ENCODE data around the gene PIP4K2B. TPM values are rescaled to one million over a fixed set of nuclear protein-coding genes. Genes with fewer than 3 reads are reported as not detected.

The PIP4K2B gene
- total RNA-seq, 1 experiment from 2014 or later: 25.5 TPM

DNA sequence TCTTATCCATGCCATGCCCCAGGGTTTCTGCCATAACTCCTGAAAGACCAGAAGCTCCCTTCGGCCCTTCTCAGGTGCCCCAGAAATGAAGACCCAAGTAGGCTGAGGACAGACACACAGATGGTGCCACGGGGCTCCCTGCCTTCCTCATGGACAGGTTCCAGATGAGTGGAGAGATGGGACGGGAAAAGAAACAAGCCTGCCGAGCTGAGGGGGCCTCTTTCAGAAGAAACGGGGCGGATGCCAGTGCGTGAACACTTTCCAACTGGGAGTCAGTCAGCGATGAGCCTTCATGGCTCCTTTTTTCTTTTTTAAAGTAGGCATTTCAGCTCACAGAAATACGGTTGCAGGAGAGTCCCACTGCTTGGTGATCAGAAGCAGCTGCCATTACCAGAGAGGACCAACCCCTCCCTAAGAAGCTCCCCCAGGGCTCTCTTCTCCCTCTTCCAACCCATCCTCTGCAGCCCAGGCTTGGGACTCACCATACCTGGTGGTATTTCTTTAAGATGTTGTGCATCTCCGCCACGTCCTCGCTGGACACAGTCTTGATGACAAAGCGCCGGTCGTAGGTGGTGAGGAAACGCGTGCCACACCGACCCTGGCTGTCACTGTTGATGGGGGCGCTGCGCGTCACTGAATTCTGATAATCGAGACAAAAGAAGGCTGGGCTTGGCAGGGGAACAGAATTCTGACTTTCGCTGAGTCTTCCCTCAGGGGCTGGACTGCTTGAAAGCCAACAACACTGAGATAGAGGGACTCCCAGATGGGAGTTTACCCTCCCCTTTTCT, 19.2 kb downstream of the PIP4K2B start:
- POLR2A ChIA-PET (ENCODE audit: unreplicated experiment): no interaction called here
- Histone ChIP-seq H3F3A (ENCODE audit: low read length, unreplicated experiment) (no peaks in the 10 kb centered on the region), H3K4me3 (ENCODE audit: low read length) (no peak overlapping the region), H2AFZ (ENCODE audit: low read length) (no peak overlapping the region), H3K9ac (ENCODE audit: low read length) (no peak overlapping the region), H3K27me3 (ENCODE audit: low read length) (no peaks in the 10 kb centered on the region), H3K36me3 (ENCODE audit: low read depth, low read length) (peaks cover 7% of the 10 kb centered on the region), H3K9me3 (ENCODE audit: low read length) (no peaks in the 10 kb centered on the region), H3K4me1 (ENCODE audit: insufficient read depth, low read length) (no peaks in the 10 kb centered on the region), H4K20me1 (ENCODE audit: low read length) (no peaks in the 10 kb centered on the region), H3K79me2 (ENCODE audit: low read length) (no peaks in the 10 kb centered on the region), H3K27ac (ENCODE audit: low read length) (no peak overlapping the region), H3K9me2 (replicated peaks; ENCODE audit: low read length) (no peaks in the 10 kb centered on the region), H3K4me2 (ENCODE audit: low read length) (no peak overlapping the region)
- intact Hi-C loops (cut with micrococcal nuclease): no loop called here
- ATAC-seq (no peak), DNase-seq (no peak)
- CTCF ChIA-PET: no interaction called here
- TF ChIP-seq EZH2 (IDR thresholded peaks at IDR 0.05; ENCODE audit: low read length, unreplicated experiment) (no peak), EZH2phosphoT487 (IDR thresholded peaks at IDR 0.05; ENCODE audit: borderline replicate concordance, low read length) (no peak)
- TF ChIP-seq, protein P1, sequence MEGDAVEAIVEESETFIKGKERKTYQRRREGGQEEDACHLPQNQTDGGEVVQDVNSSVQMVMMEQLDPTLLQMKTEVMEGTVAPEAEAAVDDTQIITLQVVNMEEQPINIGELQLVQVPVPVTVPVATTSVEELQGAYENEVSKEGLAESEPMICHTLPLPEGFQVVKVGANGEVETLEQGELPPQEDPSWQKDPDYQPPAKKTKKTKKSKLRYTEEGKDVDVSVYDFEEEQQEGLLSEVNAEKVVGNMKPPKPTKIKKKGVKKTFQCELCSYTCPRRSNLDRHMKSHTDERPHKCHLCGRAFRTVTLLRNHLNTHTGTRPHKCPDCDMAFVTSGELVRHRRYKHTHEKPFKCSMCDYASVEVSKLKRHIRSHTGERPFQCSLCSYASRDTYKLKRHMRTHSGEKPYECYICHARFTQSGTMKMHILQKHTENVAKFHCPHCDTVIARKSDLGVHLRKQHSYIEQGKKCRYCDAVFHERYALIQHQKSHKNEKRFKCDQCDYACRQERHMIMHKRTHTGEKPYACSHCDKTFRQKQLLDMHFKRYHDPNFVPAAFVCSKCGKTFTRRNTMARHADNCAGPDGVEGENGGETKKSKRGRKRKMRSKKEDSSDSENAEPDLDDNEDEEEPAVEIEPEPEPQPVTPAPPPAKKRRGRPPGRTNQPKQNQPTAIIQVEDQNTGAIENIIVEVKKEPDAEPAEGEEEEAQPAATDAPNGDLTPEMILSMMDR (conservative IDR thresholded peaks at IDR 0.05; ENCODE audit: low read depth, low read length): no peak
- no TSS peak for BruUV-seq (replicated peaks)

DNA sequence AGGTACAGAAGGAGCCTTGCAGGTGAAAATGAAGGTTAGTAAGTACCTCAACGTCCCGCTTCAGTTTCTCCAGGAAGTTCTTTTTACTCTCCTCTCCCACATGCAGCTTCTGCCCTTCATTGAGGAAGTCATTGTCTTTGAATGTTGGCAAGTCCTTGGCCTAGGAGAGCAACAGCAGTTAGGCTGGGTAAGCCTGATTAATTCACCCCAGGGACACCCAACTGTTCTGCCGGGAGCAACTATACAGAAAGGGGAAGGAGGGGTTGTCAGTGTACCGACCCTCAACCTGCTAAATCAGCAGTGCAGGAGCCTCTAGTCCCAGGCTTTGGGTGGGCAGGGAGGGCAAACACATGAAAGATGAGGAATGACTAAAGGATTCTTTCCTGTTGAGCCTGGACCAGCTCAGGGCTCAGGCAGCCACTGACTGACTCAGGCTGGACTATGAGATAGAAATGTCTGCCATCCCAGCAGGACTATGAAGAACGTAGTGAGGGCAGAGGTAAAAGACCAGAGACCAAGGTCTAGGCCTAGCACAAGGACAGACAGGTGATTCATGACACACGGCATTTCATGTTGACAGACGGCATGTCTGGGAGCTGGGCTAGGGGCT, 21.6 kb downstream of the PIP4K2B start:
- H3K4me2 ChIP-seq (ENCODE audit: low read length): no peak overlapping the region
- H3F3A ChIP-seq (ENCODE audit: low read length, unreplicated experiment): no peaks in the 10 kb centered on the region
- H3K27ac ChIP-seq (ENCODE audit: low read length): no peak overlapping the region
- TF ChIP-seq EZH2phosphoT487 (IDR thresholded peaks at IDR 0.05; ENCODE audit: borderline replicate concordance, low read length) (no peak), EZH2 (IDR thresholded peaks at IDR 0.05; ENCODE audit: low read length, unreplicated experiment) (no peak)
- TF ChIP-seq, protein P1 (conservative IDR thresholded peaks at IDR 0.05; ENCODE audit: low read depth, low read length): no peak
- ATAC-seq (no peak), DNase-seq (no peak)
- POLR2A ChIA-PET (ENCODE audit: unreplicated experiment): no interaction called here
- BruUV-seq (replicated peaks): TSS peak; percentile 13
- no peaks in the 10 kb centered on the region for H3K79me2 ChIP-seq (ENCODE audit: low read length)
- H3K9me2 ChIP-seq (replicated peaks; ENCODE audit: low read length): no peaks in the 10 kb centered on the region
- CTCF ChIA-PET: no interaction called here
- intact Hi-C loops (cut with micrococcal nuclease): no loop called here
- H4K20me1 ChIP-seq (ENCODE audit: low read length): no peaks in the 10 kb centered on the region
- no peak overlapping the region for H3K4me3 ChIP-seq (ENCODE audit: low read length)
- H3K9me3 ChIP-seq (ENCODE audit: low read length): no peaks in the 10 kb centered on the region
- H3K36me3 ChIP-seq (ENCODE audit: low read depth, low read length): peaks cover 4% of the 10 kb centered on the region; the same call in 1 of the 2 replicates
- no peak overlapping the region for H3K9ac ChIP-seq (ENCODE audit: low read length)
- H2AFZ ChIP-seq (ENCODE audit: low read length): no peak overlapping the region
- H3K4me1 ChIP-seq (ENCODE audit: insufficient read depth, low read length): no peaks in the 10 kb centered on the region
- H3K27me3 ChIP-seq (ENCODE audit: low read length): no peaks in the 10 kb centered on the region

DNA sequence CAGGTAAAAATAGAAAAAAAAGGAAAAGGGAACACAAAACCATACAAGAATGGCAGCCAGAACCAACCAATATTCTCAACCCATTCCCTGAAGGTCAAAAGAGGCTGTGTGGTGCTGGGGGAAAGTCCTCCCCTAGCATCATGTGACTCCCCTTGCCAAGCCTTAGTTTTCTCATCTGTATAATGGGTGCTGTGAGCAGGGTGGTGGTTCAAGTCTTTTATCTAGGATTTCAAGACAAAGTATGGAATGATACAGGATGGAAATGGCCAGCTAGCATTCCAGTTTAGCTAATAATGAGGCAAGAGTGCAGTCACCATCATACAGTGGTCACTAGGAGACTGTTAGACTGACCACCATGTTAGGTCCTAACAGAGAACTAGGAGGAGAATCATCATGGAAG, 26.1 kb downstream of the PIP4K2B start:
- no peak for DNase-seq
- H3K4me3 ChIP-seq (ENCODE audit: low read length): no peak overlapping the region
- ChIA-PET CTCF (no interaction called here), POLR2A (ENCODE audit: unreplicated experiment) (no interaction called here)
- no TSS peak for BruUV-seq (replicated peaks)
- no peaks in the 10 kb centered on the region for H3K4me1 ChIP-seq (ENCODE audit: insufficient read depth, low read length)
- H3K9ac ChIP-seq (ENCODE audit: low read length): no peak overlapping the region
- no peaks in the 10 kb centered on the region for H3K79me2 ChIP-seq (ENCODE audit: low read length)
- no peaks in the 10 kb centered on the region for H3K9me3 ChIP-seq (ENCODE audit: low read length)
- intact Hi-C loops (cut with micrococcal nuclease): no loop called here
- peaks cover 5% of the 10 kb centered on the region; the same call in 1 of the 2 replicates for H3K36me3 ChIP-seq (ENCODE audit: low read depth, low read length)
- TF ChIP-seq EZH2 (IDR thresholded peaks at IDR 0.05; ENCODE audit: low read length, unreplicated experiment) (no peak), EZH2phosphoT487 (IDR thresholded peaks at IDR 0.05; ENCODE audit: borderline replicate concordance, low read length) (no peak)
- TF ChIP-seq, protein P1 (conservative IDR thresholded peaks at IDR 0.05; ENCODE audit: low read depth, low read length): no peak
- H2AFZ ChIP-seq (ENCODE audit: low read length): no peak overlapping the region
- no peak overlapping the region for H3K4me2 ChIP-seq (ENCODE audit: low read length)
- H3K27me3 ChIP-seq (ENCODE audit: low read length): no peaks in the 10 kb centered on the region
- H4K20me1 ChIP-seq (ENCODE audit: low read length): no peaks in the 10 kb centered on the region
- ATAC-seq: no peak
- no peak overlapping the region for H3K27ac ChIP-seq (ENCODE audit: low read length)
- no peaks in the 10 kb centered on the region for H3F3A ChIP-seq (ENCODE audit: low read length, unreplicated experiment)
- H3K9me2 ChIP-seq (replicated peaks; ENCODE audit: low read length): no peaks in the 10 kb centered on the region

Measured in PC-3 (cell line).